K562 (cell line): Measurements from ENCODE around the gene TRIM47. TPM values are rescaled to one million over a fixed set of nuclear protein-coding genes. Genes with fewer than 3 reads are reported as not detected.

Experiments used
- ATAC-seq: fragments of 200-7000 bp; cut with Tn5 transposase; 3 replicates; pipeline ENCODE4 v1.9.1; 2020; ENCODE audit warnings: moderate library complexity
- BruUV-seq: library from RNA; stranded (reverse); fragments of 400-500 nt; replicated peaks from 2 replicates; lab custom pipeline; 2021; lab: Mats Ljungman, UMichigan
- CTCF ChIA-PET: fragments of 300-600 bp; formaldehyde crosslinking; extraction: SDS; loops from one replicate; lab custom pipeline; 2021; ENCODE audit warnings: low intra/inter-chr PET ratio; lab: Yijun Ruan, JAX
- POLR2A ChIA-PET: fragments of 300-600, 350-650 bp; sonication (Branson Sonifier 250); formaldehyde crosslinking; extraction: SDS; loops from one replicate; lab custom pipeline; 2021; ENCODE audit warnings: antibody characterized with exemption, inconsistent platforms; lab: Yijun Ruan, JAX
- DNase-seq, 4 experiments: peaks; one replicate each; pipeline versions ENCODE4 v3.0.0 to v3.0.0-alpha.2; 2011 to 2018; ENCODE audit warnings: low spot score in 3 of 4, mixed read lengths in 3 of 4; ENCODE audit errors: extremely low read depth in 1 of 4
- FAIRE-seq: peaks from 2 replicates; lab custom pipeline; 2011; peaks lifted over from hg19 to GRCh38; lab: Jason Lieb, UNC
- H2AFZ ChIP-seq: 2 replicates; pipeline ENCODE4 v1.6.0; 2011; ENCODE audit warnings: low read depth, low read length, control low read depth, inconsistent platforms
- H3K27ac ChIP-seq: fragments of 200-600 bp; 3 replicates; pipeline ENCODE4 v1.8.0; 2011; ENCODE audit warnings: low read depth, mild to moderate bottlenecking, control low read depth, inconsistent platforms, low read length, moderate library complexity, mixed read lengths; ENCODE audit errors: extremely low read depth
- H3K27me3 ChIP-seq, 2 experiments: fragments of 300-600 bp in 1 of 2; 2 replicates in 1 of 2; 3 replicates in 1 of 2; pipeline versions ENCODE4 v1.6.0 to v1.8.0; 2011; ENCODE audit warnings: inconsistent platforms in 2 of 2, low read length in 2 of 2, mild to moderate bottlenecking in 1 of 2, mixed read lengths in 1 of 2, moderate library complexity in 1 of 2; ENCODE audit not compliant: control insufficient read depth in 2 of 2, insufficient read depth in 2 of 2
- H3K36me3 ChIP-seq: fragments of 300-600 bp; 3 replicates; pipeline ENCODE4 v1.8.0; 2011; ENCODE audit warnings: mild to moderate bottlenecking, low read length, inconsistent platforms; ENCODE audit not compliant: control insufficient read depth, insufficient read depth
- H3K4me1 ChIP-seq, 2 experiments: fragments of 200-600 bp in 1 of 2; replicated peaks in 1 of 2; 2 replicates in 1 of 2; 3 replicates in 1 of 2; pipeline versions ENCODE4 v1.5.1 to v1.8.0; 2011; ENCODE audit warnings: inconsistent platforms in 2 of 2, low read length in 2 of 2, mild to moderate bottlenecking in 1 of 2, mixed read lengths in 1 of 2, moderate library complexity in 1 of 2; ENCODE audit not compliant: control insufficient read depth in 2 of 2, insufficient read depth in 2 of 2
- H3K4me2 ChIP-seq: 2 replicates; pipeline ENCODE4 v1.6.1; 2011; ENCODE audit warnings: low read length, control low read depth, inconsistent platforms, mixed read lengths; ENCODE audit not compliant: insufficient read depth
- H3K4me3 ChIP-seq: fragments of 200-600 bp; sonication (generic), shearing (Covaris generic); 2 replicates; pipeline ENCODE4 v1.5.1; 2016; ENCODE audit warnings: control low read depth, inconsistent platforms
- H3K79me2 ChIP-seq: fragments of 200-600 bp; 3 replicates; pipeline ENCODE4 v1.8.0; 2011; ENCODE audit warnings: low read length, inconsistent platforms; ENCODE audit not compliant: control insufficient read depth, insufficient read depth
- H3K9ac ChIP-seq, 2 experiments: 2 replicates each; pipeline versions ENCODE4 v1.6.0 to v1.6.1; 2011; ENCODE audit warnings: low read depth in 2 of 2, low read length in 2 of 2, control low read depth in 1 of 2, inconsistent platforms in 1 of 2, mild to moderate bottlenecking in 1 of 2, mixed read lengths in 1 of 2; ENCODE audit not compliant: insufficient read depth in 1 of 2
- H3K9me1 ChIP-seq: one replicate; pipeline ENCODE4 v1.6.0; 2011; ENCODE audit warnings: inconsistent platforms, mild to moderate bottlenecking, low read length, moderate library complexity; ENCODE audit not compliant: control insufficient read depth, insufficient read depth
- H3K9me3 ChIP-seq: replicated peaks from 2 replicates; pipeline ENCODE4 v1.5.1; 2011; ENCODE audit warnings: low read depth, low read length, inconsistent platforms; ENCODE audit not compliant: control insufficient read depth, insufficient read depth
- H4K20me1 ChIP-seq: replicated peaks from 2 replicates; pipeline ENCODE4 v1.6.1; 2011; ENCODE audit warnings: low read length, inconsistent platforms, mixed read lengths; ENCODE audit not compliant: control insufficient read depth, insufficient read depth
- CBX3 ChIP-seq, 2 experiments: IDR thresholded peaks; 1 replicate in 1 of 2; 2 replicates in 1 of 2; pipeline ENCODE4 v1.6.1; 2012; ENCODE audit warnings: inconsistent platforms in 2 of 2, low read length in 2 of 2, borderline replicate concordance in 1 of 2, control low read depth in 1 of 2
- DPF2 ChIP-seq: fragments of 450-650 bp; IDR thresholded peaks from 2 replicates; pipeline ENCODE4 v1.6.1; 2016
- ELK1 ChIP-seq: sonication (generic); formaldehyde crosslinking; IDR thresholded peaks from 2 replicates; pipeline ENCODE4 v1.8.1; 2022; ENCODE audit warnings: missing genetic modification reagents
- EP300 ChIP-seq: IDR thresholded peaks from 2 replicates; pipeline ENCODE4 v1.6.1; 2012; ENCODE audit warnings: low read length, improper control_type of control experiment
- EP400 ChIP-seq: fragments of 450-650 bp; IDR thresholded peaks from 2 replicates; pipeline ENCODE4 v1.6.1; 2017; ENCODE audit warnings: antibody characterized with exemption, mild to moderate bottlenecking, moderate library complexity
- HMGXB4 ChIP-seq: sonication (generic); formaldehyde crosslinking; IDR thresholded peaks from 2 replicates; pipeline ENCODE4 v1.8.1; 2023; ENCODE audit warnings: mild to moderate bottlenecking, missing genetic modification reagents
- HNRNPK ChIP-seq: fragments of 200-400 bp; formaldehyde crosslinking; IDR thresholded peaks from one replicate; pipeline ENCODE4 v1.6.1; 2018; ENCODE audit warnings: mild to moderate bottlenecking, low read depth, low read length; ENCODE audit not compliant: poor library complexity, severe bottlenecking
- HNRNPLL ChIP-seq: fragments of 200-400 bp; formaldehyde crosslinking; IDR thresholded peaks from 2 replicates; pipeline ENCODE4 v1.6.1; 2017; ENCODE audit warnings: low read length, low read depth, mild to moderate bottlenecking; ENCODE audit not compliant: poor library complexity, severe bottlenecking
- IRF2 ChIP-seq: sonication (generic); formaldehyde crosslinking; IDR thresholded peaks from 2 replicates; pipeline ENCODE4 v1.8.1; 2022; ENCODE audit warnings: mild to moderate bottlenecking, missing genetic modification reagents
- NEUROD1 ChIP-seq: fragments of 150-350 bp; IDR thresholded peaks from 2 replicates; pipeline ENCODE4 v1.6.1; 2014; ENCODE audit warnings: borderline replicate concordance, low read length, low read depth; ENCODE audit not compliant: partially characterized antibody
- NFE2 ChIP-seq: IDR thresholded peaks from 2 replicates; pipeline ENCODE4 v1.6.1; 2014; ENCODE audit warnings: antibody characterized with exemption, low read depth
- NFIC ChIP-seq: fragments of 450-650 bp; IDR thresholded peaks from 2 replicates; pipeline ENCODE4 v1.6.1; 2017; ENCODE audit warnings: mild to moderate bottlenecking, inconsistent platforms
- SIN3A ChIP-seq, 2 experiments: fragments of 150-350 bp in 1 of 2; IDR thresholded peaks; 2 replicates each; pipeline ENCODE4 v1.6.1; 2011 to 2016; ENCODE audit warnings: borderline replicate concordance in 2 of 2, low read depth in 2 of 2, low read length in 2 of 2, mild to moderate bottlenecking in 2 of 2, moderate library complexity in 2 of 2; ENCODE audit not compliant: control insufficient read depth in 1 of 2
- ZNF263 ChIP-seq: sonication (generic); formaldehyde crosslinking; IDR thresholded peaks from 2 replicates; pipeline ENCODE4 v1.8.0; 2022; ENCODE audit warnings: mild to moderate bottlenecking, missing genetic modification reagents, borderline replicate concordance
- ZNF395 ChIP-seq: fragments of 200-800 bp; sonication (Bioruptor generic); IDR thresholded peaks from 2 replicates; pipeline ENCODE4 v1.6.1; 2017; ENCODE audit warnings: missing genetic modification characterization, missing compliant biosample characterization
- WGBS: fragments of 100-300 bp; shearing (Covaris generic); methylation state at CpG from one replicate; pipeline ENCODE4 v1.1.6; 2016; ENCODE audit warnings: low coverage, mixed read lengths; ENCODE audit not compliant: insufficient coverage; ENCODE audit errors: missing lambda C conversion rate; 5-methylcytosine and 5-hydroxymethylcytosine counted together
- in situ Hi-C: fragments of 300-500 bp; cut with MboI; formaldehyde crosslinking; loops from 4 replicates; pipeline ENCODE4 v1.15.0; 2018; ENCODE audit warnings: inconsistent platforms, mixed read lengths
- intact Hi-C: fragments of 100-400 bp; cut with micrococcal nuclease; formaldehyde crosslinking; loops from 2 replicates; pipeline ENCODE4 v1.14.2; 2022
- polyA plus RNA-seq, 8 experiments: library from polyadenylated mRNA; depleted of rRNA in 4 of 8; stranded (reverse) in 5 of 8; unstranded in 3 of 8; fragments of >200 nt; fragmentation: Nextera tagmentation in 2 of 8; fragmentation: Illumina TruSeq in 1 of 8; extraction: Ambion mirVana in 2 of 8; extraction: Trizol in 1 of 8; gene quantifications; 2 replicates each; pipeline versions ENCODE4 v1.2.1 to v1.2.3, GENCODE V29; 2011 to 2014; ENCODE audit warnings: inconsistent platforms in 1 of 8, missing spikeins in 1 of 8
- total RNA-seq, 7 experiments: library from RNA; depleted of rRNA in 6 of 7; stranded (reverse); fragments of >200 nt in 6 of 7; fragmentation: Illumina TruSeq in 2 of 7; extraction: Trizol in 2 of 7; gene quantifications; 2 replicates each; pipeline versions ENCODE4 v1.2.1 to v1.2.3, GENCODE V29; 2011 to 2021; ENCODE audit warnings: low replicate concordance in 1 of 7

TRIM47 gene
- total and polyA plus RNA-seq, 9 of the 15 experiments (the other 6 are each of a cell fraction or from before 2014, with no cell fraction given) = 0.56 to 6.1 (median 3.2) TPM

- H3K9ac ChIP-seq = peak within 1 kb of the TSS; percentile 75 to 97
- H4K20me1 ChIP-seq = no peaks in the 10 kb centered on the region
- H3K9me1 ChIP-seq = no peaks in the 10 kb centered on the region
- DNase-seq = peak; percentile 93 to 96 (median 95)
- CTCF ChIA-PET = interaction anchor here (0.6 to 3.9 kb wide), 5 partner anchors 100 to 277 kb away, joined by 3 to 47 read pairs (median 3); partner anchors contain the start of gene GALK1
- H3K27me3 ChIP-seq = no peaks in the 10 kb centered on the region
- peak within 1 kb of the TSS; percentile 85 for H3K27ac ChIP-seq
- POLR2A ChIA-PET = interaction anchor here (0.6 to 1.6 kb wide), 7 partner anchors 9 to 103 kb away, joined by 3 to 6 read pairs (median 4); partner anchors contain the start of genes CDK3 and TRIM65
- peak; percentile 98 for ATAC-seq
- peak within 1 kb of the TSS; percentile 90 for H2AFZ ChIP-seq
- peaks cover 20% of the 10 kb centered on the region for H3K79me2 ChIP-seq
- intact Hi-C loops = loop anchor here (1.0 to 5.0 kb wide), 2 partner anchors 82 to 100 kb away; no protein-coding TSS in a partner anchor
- H3K4me2 ChIP-seq = peak within 1 kb of the TSS; percentile 83
- H3K9me3 ChIP-seq = no peaks in the 10 kb centered on the region
- no TSS peak for BruUV-seq
- peak; percentile 91 for FAIRE-seq
- peaks cover 36% of the 10 kb centered on the region; the same call in 2 of the 3 replicates for H3K36me3 ChIP-seq
- in situ Hi-C loops = loop anchor here (5.0 kb wide), 1 partner anchor 102 kb away; no protein-coding TSS in a partner anchor
- peak within 1 kb of the TSS; percentile 87 for H3K4me3 ChIP-seq
- H3K4me1 ChIP-seq = peaks cover 6 to 49% of the 10 kb centered on the region in 2 experiments; a peak in 4 of 5 replicates
- 5% methylated on average over 42 of the region's 69 CpGs for WGBS
- TF ChIP-seq HMGXB4 (CRISPR knock-in tag) (peak; percentile 90; the same call in 1 of the 2 replicates), ZNF263 (peak; percentile 49; the same call in 1 of the 2 replicates), CBX3 (IDR thresholded peaks at IDR 0.05; ENCODE audit: borderline replicate concordance in 1 of 2, low read length in 2 of 2) (peak in 1 of 2 experiments; percentile 48; a peak in 2 of 3 replicates), ELK1 (CRISPR knock-in tag) (no peak), ZNF395 (CRISPR knock-in tag) (no peak), EP300 (peak; percentile 45), HNRNPLL (no peak), NFIC (peak; percentile 73), HNRNPK (peak; percentile 62), NFE2 (peak; percentile 54), NEUROD1 (peak; percentile 57), SIN3A (IDR thresholded peaks at IDR 0.05; ENCODE audit: borderline replicate concordance in 2 of 2, control insufficient read depth in 1 of 2, low read depth in 2 of 2, low read length in 2 of 2) (peak in 1 of 2 experiments; percentile 69; a peak in 2 of 4 replicates), EP400 (peak; percentile 79), IRF2 (CRISPR knock-in tag) (no peak), DPF2 (no peak)
These were observed 26.6 kb upstream of the TRIM47 start, which contains the start of gene MRPL38 for GRCh38 chr17:75904749-75905521. MRPL38 (minus strand) TSS chr17:75904884; CDS start chr17:75904875, 9 bp downstream.
